Transverse colon (tissue), 4 donors: ENCODE results near the gene RAG2. TPM values are rescaled to one million over a fixed set of nuclear protein-coding genes. Genes with fewer than 3 reads are reported as not detected.

ENCODE experiments used
- DNase-seq: peaks from one replicate; pipeline ENCODE4 v3.0.0-alpha.2; 2019
- H3K27ac ChIP-seq, 4 donors: fragments of 200-600 bp; sonication (generic); 2 replicates each; pipeline ENCODE4 v1.5.1; 2016 to 2018; ENCODE audit warnings: inconsistent platforms in 4 of 4
- H3K27me3 ChIP-seq: fragments of 200-600 bp; sonication (generic); 2 replicates; pipeline ENCODE4 v1.5.1; 2017; ENCODE audit warnings: inconsistent platforms
- H3K36me3 ChIP-seq, 4 donors: fragments of 200-600 bp; sonication (generic); 2 replicates each; pipeline ENCODE4 v1.5.1; 2017 to 2019; ENCODE audit warnings: inconsistent platforms in 4 of 4
- H3K4me1 ChIP-seq, 4 donors: fragments of 200-600 bp; sonication (generic); 2 replicates each; pipeline ENCODE4 v1.5.1; 2017 to 2020; ENCODE audit warnings: inconsistent platforms in 4 of 4
- H3K4me3 ChIP-seq, 4 donors: fragments of 200-600 bp; sonication (generic); 1 replicate in 1 of 4; 2 replicates in 3 of 4; pipeline versions ENCODE4 v1.5.1 to v1.6.1; 2017 to 2019; ENCODE audit warnings: inconsistent platforms in 4 of 4
- H3K9me3 ChIP-seq, 2 donors: fragments of 200-600 bp; sonication (generic); 2 replicates each; pipeline ENCODE4 v1.5.1; 2017 to 2019; ENCODE audit warnings: inconsistent platforms in 2 of 2
- CTCF ChIP-seq, 5 experiments: fragments of 200-600 bp in 3 of 5; fragments of 450-650 bp in 2 of 5; sonication (generic) in 3 of 5; IDR thresholded peaks; 1 replicate in 2 of 5; 2 replicates in 3 of 5; pipeline ENCODE4 v1.5.1; 2016 to 2017; ENCODE audit warnings: antibody characterized with exemption in 5 of 5, inconsistent platforms in 3 of 5, mild to moderate bottlenecking in 2 of 5, moderate library complexity in 1 of 5
- EP300 ChIP-seq: sonication (generic); formaldehyde crosslinking; IDR thresholded peaks from one replicate; pipeline ENCODE4 v1.6.1; 2017; ENCODE audit warnings: antibody characterized with exemption, low read depth
- POLR2A ChIP-seq: fragments of 450-650 bp; IDR thresholded peaks from one replicate; pipeline ENCODE4 v1.6.1; 2016; ENCODE audit warnings: antibody characterized with exemption, mild to moderate bottlenecking, moderate library complexity
- POLR2AphosphoS5 ChIP-seq, 3 donors: sonication (generic); formaldehyde crosslinking; IDR thresholded peaks; one replicate each; pipeline ENCODE4 v1.6.1; 2016; ENCODE audit warnings: antibody characterized with exemption in 3 of 3
- WGBS, 2 donors: methylation state at CpG; one replicate each; pipeline ENCODE4 v1.1.5; 2018; ENCODE audit warnings: low coverage in 1 of 2; 5-methylcytosine and 5-hydroxymethylcytosine counted together
- in situ Hi-C, 4 donors: fragments of 200-750 bp; cut with MboI; loops; one replicate each; pipeline versions ENCODE4 v1.15.0 to v1.15.1; 2017; ENCODE audit warnings: low sequenced_read_pairs in 3 of 4, low pct_ligation_motif_present in 1 of 4, low pct_unique_long_range_greater_than_20kb in 1 of 4
- intact Hi-C: fragments of 100-400 bp; cut with DNase I; formaldehyde crosslinking; loops from one replicate; pipeline ENCODE4 v1.15.1; 2023; ENCODE audit warnings: low total_unique reads
- total RNA-seq, 4 donors: library from RNA; depleted of rRNA; stranded (reverse); fragments of >200 nt; gene quantifications; one replicate each; pipeline ENCODE4 v1.1.0, GENCODE V29; 2016

The RAG2 gene
- total RNA-seq = not detected

GRCh38 chr11:36598051-36598450 lies at the start of gene RAG2:
TSS of gene RAG2 (minus strand) at chr11:36598236. CDS start at chr11:36594168, 4,068 bp downstream.
- Histone ChIP-seq H3K27ac (no peak within 1 kb of the TSS), H3K9me3 (no peaks in the 10 kb centered on the region), H3K27me3 (no peaks in the 10 kb centered on the region), H3K4me3 (no peak within 1 kb of the TSS), H3K36me3 (no peaks in the 10 kb centered on the region), H3K4me1 (peaks cover 6 to 10% (median 9%) of the 10 kb centered on the region in 4 donors)
- TF ChIP-seq POLR2A (no peak), POLR2AphosphoS5 (IDR thresholded peaks at IDR 0.05) (no peak), EP300 (no peak), CTCF (IDR thresholded peaks at IDR 0.05) (no peak)
- DNase-seq = no peak
- intact Hi-C loops = no loop called here
- in situ Hi-C loops = no loop called here
- WGBS, 2 donors = 81 to 100% methylated on average over 2 of the region's 2 CpGs

- H3K27ac ChIP-seq = no peak overlapping the region
- no peak for TF ChIP-seq CTCF (IDR thresholded peaks at IDR 0.05)
- no peak for TF ChIP-seq POLR2AphosphoS5 (IDR thresholded peaks at IDR 0.05)
- no peak for TF ChIP-seq POLR2A
- TF ChIP-seq EP300 = no peak
- DNase-seq = no peak
- WGBS, 2 donors = 53 to 86% methylated on average over 2 of the region's 2 CpGs
- H3K27me3 ChIP-seq = no peaks in the 10 kb centered on the region
- in situ Hi-C loops (no loop called here), intact Hi-C loops (no loop called here)
- H3K36me3 ChIP-seq = no peaks in the 10 kb centered on the region
- peaks cover 0 to 8% (median 0%) of the 10 kb centered on the region in 4 donors for H3K4me1 ChIP-seq
- H3K9me3 ChIP-seq = no peaks in the 10 kb centered on the region
- H3K4me3 ChIP-seq = no peak overlapping the region
These were observed 40.5 kb upstream of the RAG2 start for GRCh38 chr11:36638556-36638955.

GRCh38 chr11:36635066-36635862 lies 37.2 kb upstream of the RAG2 start:
- H3K27me3 ChIP-seq = no peaks in the 10 kb centered on the region
- no peak for TF ChIP-seq POLR2A
- TF ChIP-seq POLR2AphosphoS5 (IDR thresholded peaks at IDR 0.05) = peak; percentile 43 to 72 (median 49)
- 78 to 90% methylated on average over 4 of the region's 4 CpGs for WGBS, 2 donors
- in situ Hi-C loops (no loop called here), intact Hi-C loops (no loop called here)
- H3K36me3 ChIP-seq = no peaks in the 10 kb centered on the region
- H3K27ac ChIP-seq = peak overlapping the region; percentile 21 to 69 (median 59)
- no peak for DNase-seq
- H3K4me3 ChIP-seq = no peak overlapping the region
- no peaks in the 10 kb centered on the region for H3K9me3 ChIP-seq
- peaks cover 0 to 8% (median 0%) of the 10 kb centered on the region in 4 donors for H3K4me1 ChIP-seq

DNA sequence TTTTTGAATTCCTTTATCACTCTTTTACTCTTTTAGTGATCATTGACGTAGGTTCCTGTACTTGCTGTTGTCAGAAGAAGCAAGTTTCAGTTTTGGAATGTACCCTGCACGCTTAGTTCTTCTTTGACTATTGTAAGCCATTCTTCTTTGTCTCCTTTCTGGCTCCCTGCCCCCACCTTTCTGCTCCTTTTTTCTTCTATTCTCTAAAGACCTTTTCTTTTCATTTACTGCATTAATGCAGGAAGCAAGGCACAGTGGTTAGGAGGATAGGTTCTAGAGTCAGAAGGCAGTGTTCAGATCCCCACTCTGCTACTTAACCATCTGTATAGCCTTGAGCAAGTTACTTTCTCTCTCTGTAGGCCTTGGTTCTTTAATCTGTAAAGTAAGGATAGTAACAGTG lies 33.7 kb upstream of the RAG2 start:
- no peaks in the 10 kb centered on the region for H3K36me3 ChIP-seq
- in situ Hi-C loops (no loop called here), intact Hi-C loops (no loop called here)
- H3K9me3 ChIP-seq = no peaks in the 10 kb centered on the region
- no peak for DNase-seq
- H3K27ac ChIP-seq = peak overlapping the region in 2 of 4 donors; percentile 21 to 47
- WGBS, 2 donors = 73 to 86% methylated on average over 2 of the region's 2 CpGs
- no peaks in the 10 kb centered on the region for H3K27me3 ChIP-seq
- H3K4me3 ChIP-seq = no peak overlapping the region
- no peaks in the 10 kb centered on the region for H3K4me1 ChIP-seq
- no peak for TF ChIP-seq POLR2AphosphoS5 (IDR thresholded peaks at IDR 0.05)
- peak; percentile 72 for TF ChIP-seq EP300

GRCh38 chr11:36628765-36629244 lies 30.8 kb upstream of the RAG2 start:
- Histone ChIP-seq H3K9me3 (no peaks in the 10 kb centered on the region), H3K4me1 (no peaks in the 10 kb centered on the region), H3K4me3 (no peak overlapping the region), H3K27ac (no peak overlapping the region), H3K27me3 (no peaks in the 10 kb centered on the region), H3K36me3 (no peaks in the 10 kb centered on the region)
- intact Hi-C loops = loop anchor here (10.0 kb wide), 1 partner anchor 1226 kb away; no protein-coding TSS in a partner anchor
- in situ Hi-C loops = no loop called here
- no peak for DNase-seq
- no peak for TF ChIP-seq EP300
- no peak for TF ChIP-seq CTCF (IDR thresholded peaks at IDR 0.05)
- no peak for TF ChIP-seq POLR2AphosphoS5 (IDR thresholded peaks at IDR 0.05)
- no peak for TF ChIP-seq POLR2A
- WGBS, 2 donors = 76 to 83% methylated on average over 4 of the region's 4 CpGs
